Type B pancreatic cell (in vitro differentiated cells): ENCODE data around the gene TUBB6. TPM values are rescaled to one million over a fixed set of nuclear protein-coding genes. Genes with fewer than 3 reads are reported as not detected.

Experiments
- DNase-seq: peaks from one replicate; pipeline ENCODE4 v3.0.0; 2021; ENCODE audit warnings: mixed read lengths; ENCODE audit not compliant: unreplicated experiment; ENCODE audit errors: extremely low spot score
- H3K27ac Mint-ChIP-seq: 2 replicates; pipeline ENCODE4 v1.8.0; 2021; ENCODE audit warnings: mild to moderate bottlenecking, mixed read lengths
- H3K27me3 Mint-ChIP-seq: 2 replicates; pipeline ENCODE4 v1.8.0; 2021; ENCODE audit warnings: mixed read lengths
- H3K36me3 Mint-ChIP-seq: 2 replicates; pipeline ENCODE4 v1.8.0; 2021; ENCODE audit warnings: mixed read lengths
- H3K4me1 Mint-ChIP-seq: one replicate; pipeline ENCODE4 v1.8.0; 2021; ENCODE audit warnings: mixed read lengths; ENCODE audit not compliant: unreplicated experiment
- H3K4me3 Mint-ChIP-seq: 2 replicates; pipeline ENCODE4 v1.8.0; 2021; ENCODE audit warnings: mild to moderate bottlenecking, mixed read lengths
- H3K9me3 Mint-ChIP-seq: 2 replicates; pipeline ENCODE4 v1.8.0; 2021; ENCODE audit warnings: mixed read lengths
- total RNA-seq: library from RNA; stranded (reverse); gene quantifications from 2 replicates; pipeline ENCODE4 v1.2.1, GENCODE V29; 2021; ENCODE audit warnings: low replicate concordance
- TF ChIP-seq, protein P1 (sequence below): fragments of 200-600 bp; sonication (generic); conservative IDR thresholded peaks from 2 replicates; pipeline ENCODE4 v1.5.0; 2021; ENCODE audit warnings: antibody characterized with exemption, mild to moderate bottlenecking

TUBB6 gene
- total RNA-seq, 1 donor from 2014 or later = 83.8 TPM

DNA sequence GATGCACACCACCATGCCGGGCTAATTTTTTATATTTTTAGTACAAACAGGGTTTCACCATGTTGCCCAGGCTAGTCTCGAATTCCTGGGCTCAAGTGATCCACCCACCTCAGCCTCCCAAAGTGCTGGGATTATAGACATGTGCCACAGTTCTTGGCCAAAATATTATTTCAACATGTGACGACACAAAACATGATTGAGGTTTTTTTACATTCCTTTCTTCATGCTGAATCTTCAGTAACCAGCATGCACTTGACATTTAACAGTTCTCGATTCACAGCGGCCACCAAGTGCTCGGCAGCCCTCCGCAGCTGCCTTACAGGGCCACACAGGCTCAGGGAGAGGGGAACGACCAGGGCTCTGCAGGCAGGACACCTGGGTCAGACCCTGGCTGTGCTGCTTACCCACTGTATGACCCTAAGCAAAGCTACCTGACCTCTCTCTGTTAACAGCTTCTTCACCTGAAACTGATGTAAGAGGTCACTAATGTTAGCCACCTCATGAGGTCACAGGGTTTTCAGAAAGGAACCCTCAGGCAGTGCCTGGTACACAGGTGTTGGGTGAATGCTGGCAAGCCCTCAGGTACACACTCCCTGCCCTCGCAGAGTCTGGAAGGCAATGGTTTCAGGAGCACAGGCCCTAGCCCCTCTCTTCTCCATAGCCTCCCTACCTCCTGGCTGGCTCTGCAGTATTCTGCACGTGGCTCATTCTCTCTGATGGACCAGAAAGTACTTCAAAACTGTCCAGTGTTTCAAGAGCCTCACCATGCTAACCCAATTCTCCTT lies 25.7 kb downstream of the TUBB6 start:
- Mint-ChIP-seq H3K27ac (no peak overlapping the region), H3K4me3 (no peak overlapping the region), H3K4me1 (peaks cover 25% of the 10 kb centered on the region), H3K36me3 (peaks cover 39% of the 10 kb centered on the region), H3K27me3 (no peaks in the 10 kb centered on the region), H3K9me3 (no peaks in the 10 kb centered on the region)
- no peak for DNase-seq
- TF ChIP-seq, protein P1, sequence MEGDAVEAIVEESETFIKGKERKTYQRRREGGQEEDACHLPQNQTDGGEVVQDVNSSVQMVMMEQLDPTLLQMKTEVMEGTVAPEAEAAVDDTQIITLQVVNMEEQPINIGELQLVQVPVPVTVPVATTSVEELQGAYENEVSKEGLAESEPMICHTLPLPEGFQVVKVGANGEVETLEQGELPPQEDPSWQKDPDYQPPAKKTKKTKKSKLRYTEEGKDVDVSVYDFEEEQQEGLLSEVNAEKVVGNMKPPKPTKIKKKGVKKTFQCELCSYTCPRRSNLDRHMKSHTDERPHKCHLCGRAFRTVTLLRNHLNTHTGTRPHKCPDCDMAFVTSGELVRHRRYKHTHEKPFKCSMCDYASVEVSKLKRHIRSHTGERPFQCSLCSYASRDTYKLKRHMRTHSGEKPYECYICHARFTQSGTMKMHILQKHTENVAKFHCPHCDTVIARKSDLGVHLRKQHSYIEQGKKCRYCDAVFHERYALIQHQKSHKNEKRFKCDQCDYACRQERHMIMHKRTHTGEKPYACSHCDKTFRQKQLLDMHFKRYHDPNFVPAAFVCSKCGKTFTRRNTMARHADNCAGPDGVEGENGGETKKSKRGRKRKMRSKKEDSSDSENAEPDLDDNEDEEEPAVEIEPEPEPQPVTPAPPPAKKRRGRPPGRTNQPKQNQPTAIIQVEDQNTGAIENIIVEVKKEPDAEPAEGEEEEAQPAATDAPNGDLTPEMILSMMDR = no peak

DNA sequence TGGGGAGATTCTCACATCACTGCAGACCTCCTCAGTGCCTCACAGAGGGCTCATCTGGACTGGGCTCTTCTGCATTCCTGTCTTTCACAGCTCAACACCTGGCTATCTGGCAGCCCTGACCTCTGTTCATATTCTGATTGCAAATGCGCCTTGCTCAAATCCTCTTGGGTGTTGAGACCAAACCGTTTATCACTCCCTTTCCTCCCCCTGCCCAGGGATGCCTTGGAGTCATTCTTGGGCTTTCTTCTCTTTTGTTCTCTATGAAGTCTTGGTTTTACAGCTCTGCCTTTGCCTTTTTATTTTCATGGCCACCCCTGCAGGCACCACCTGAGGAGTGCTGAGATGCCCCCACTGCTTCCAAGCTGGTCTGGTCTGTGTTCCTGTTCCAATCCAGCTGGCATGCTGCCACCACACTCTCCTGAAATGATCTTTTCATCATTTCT lies 26.3 kb downstream of the TUBB6 start:
- Mint-ChIP-seq H3K27me3 (no peaks in the 10 kb centered on the region), H3K36me3 (peaks cover 39% of the 10 kb centered on the region), H3K9me3 (no peaks in the 10 kb centered on the region), H3K4me3 (no peak overlapping the region), H3K4me1 (peaks cover 25% of the 10 kb centered on the region), H3K27ac (peak overlapping the region; percentile 65)
- DNase-seq = no peak
- TF ChIP-seq, protein P1 = no peak

DNA sequence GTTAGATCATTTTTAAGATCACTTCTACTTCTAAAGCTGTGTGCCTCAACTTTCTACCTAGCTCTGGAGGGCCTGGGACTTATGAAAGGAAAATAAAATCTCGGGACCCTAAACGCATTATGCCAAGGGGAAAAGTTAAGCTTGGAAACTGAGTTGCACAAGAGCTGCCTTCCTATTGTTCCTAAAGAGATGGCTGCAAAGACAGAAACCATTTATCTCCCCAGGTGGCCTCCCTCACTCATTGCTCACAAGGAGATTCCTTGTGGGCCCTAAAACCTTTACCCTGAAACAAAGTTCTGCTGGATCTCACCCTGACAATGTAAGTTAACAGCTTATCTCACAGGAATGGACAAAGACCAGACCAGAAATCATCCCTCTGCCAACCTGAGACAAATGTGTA lies 26.8 kb downstream of the TUBB6 start:
- H3K4me3 Mint-ChIP-seq = no peak overlapping the region
- TF ChIP-seq, protein P1 = no peak
- H3K27ac Mint-ChIP-seq = peak overlapping the region; percentile 65
- no peaks in the 10 kb centered on the region for H3K27me3 Mint-ChIP-seq
- H3K36me3 Mint-ChIP-seq = peaks cover 34% of the 10 kb centered on the region
- peaks cover 25% of the 10 kb centered on the region for H3K4me1 Mint-ChIP-seq
- H3K9me3 Mint-ChIP-seq = no peaks in the 10 kb centered on the region
- no peak for DNase-seq

DNA sequence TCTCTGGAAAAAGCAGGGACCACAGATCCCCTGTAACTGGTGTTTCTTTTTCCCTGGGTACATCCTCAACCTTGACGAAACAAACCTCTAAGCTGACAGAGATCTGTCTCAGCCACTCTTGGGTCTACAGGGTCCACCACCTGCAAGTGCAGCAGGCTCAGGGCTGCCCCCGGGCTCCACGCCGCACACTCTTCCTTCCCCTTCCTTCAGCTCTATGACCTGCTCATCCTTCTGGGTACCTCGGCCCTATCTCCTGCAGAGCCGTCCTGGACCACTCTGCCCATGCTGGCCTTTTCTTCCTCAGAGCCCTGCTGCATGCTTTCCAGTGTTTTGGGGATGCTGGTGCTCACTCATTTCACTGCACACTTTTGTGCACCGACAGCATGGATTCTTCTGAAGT lies 27.5 kb downstream of the TUBB6 start:
- no peak overlapping the region for H3K27ac Mint-ChIP-seq
- no peak overlapping the region for H3K4me3 Mint-ChIP-seq
- DNase-seq = peak; percentile 42
- TF ChIP-seq, protein P1 = no peak
- peaks cover 25% of the 10 kb centered on the region for H3K4me1 Mint-ChIP-seq
- H3K27me3 Mint-ChIP-seq = no peaks in the 10 kb centered on the region
- peaks cover 37% of the 10 kb centered on the region for H3K36me3 Mint-ChIP-seq
- H3K9me3 Mint-ChIP-seq = no peaks in the 10 kb centered on the region

DNA sequence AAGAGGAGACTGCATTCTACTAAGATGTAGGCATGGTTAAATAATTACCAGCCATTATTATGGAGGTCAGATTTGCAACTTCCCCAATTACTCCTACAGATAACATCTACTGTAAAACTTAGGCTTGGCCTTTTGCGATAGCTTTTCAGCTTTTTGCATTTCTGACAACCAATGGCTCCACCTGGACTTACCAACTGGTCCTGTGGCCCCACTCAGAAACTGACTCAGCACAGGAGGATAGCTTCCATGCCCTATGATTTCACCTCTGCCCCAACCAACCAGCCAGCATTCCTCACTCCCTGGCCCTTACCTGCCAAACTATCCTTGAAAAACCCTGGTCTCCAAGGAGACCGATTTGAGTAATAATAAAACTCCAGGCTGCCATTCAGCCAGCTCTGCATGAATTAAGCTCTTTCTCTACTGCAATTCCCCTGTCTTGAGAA lies 28.2 kb downstream of the TUBB6 start:
- Mint-ChIP-seq H3K36me3 (peaks cover 37% of the 10 kb centered on the region), H3K27ac (peak overlapping the region; percentile 30), H3K27me3 (no peaks in the 10 kb centered on the region), H3K9me3 (no peaks in the 10 kb centered on the region), H3K4me3 (peak overlapping the region; percentile 1), H3K4me1 (peaks cover 25% of the 10 kb centered on the region)
- TF ChIP-seq, protein P1 = no peak
- DNase-seq = peak; percentile 13
